CD4-positive, CD25-positive, alpha-beta regulatory T cell (primary cell): ENCODE results near the gene AQP3. TPM values are rescaled to one million over a fixed set of nuclear protein-coding genes. Genes with fewer than 3 reads are reported as not detected.

ENCODE experiments used
- ATAC-seq, 2 donors: fragments of 150-1000 bp; cut with Tn5 transposase; one replicate each; pipeline ENCODE4 v1.10.0; 2021; ENCODE audit warnings: low read depth in 2 of 2, moderate number of reproducible peaks in 2 of 2, moderate library complexity in 1 of 2
- DNase-seq, 3 donors: peaks; one replicate each; pipeline versions ENCODE4 v3.0.0 to v3.0.0-alpha.2; 2012 to 2022; ENCODE audit warnings: mixed read lengths in 1 of 3
- H3K27ac ChIP-seq: one replicate; pipeline ENCODE4 v1.7.0; 2013; ENCODE audit warnings: mild to moderate bottlenecking, low read length; ENCODE audit not compliant: insufficient read depth, poor library complexity, severe bottlenecking
- H3K27me3 ChIP-seq: one replicate; pipeline ENCODE4 v1.7.0; 2013; ENCODE audit warnings: low read length; ENCODE audit not compliant: control insufficient read depth, insufficient read depth
- H3K36me3 ChIP-seq: one replicate; pipeline ENCODE4 v1.7.0; 2013; ENCODE audit warnings: mild to moderate bottlenecking, low read length, moderate library complexity; ENCODE audit not compliant: control insufficient read depth, insufficient read depth
- H3K4me1 ChIP-seq: 2 replicates; pipeline ENCODE4 v1.7.0; 2013; ENCODE audit warnings: mild to moderate bottlenecking, low read length; ENCODE audit not compliant: insufficient read depth, control insufficient read depth, poor library complexity, severe bottlenecking
- H3K4me3 ChIP-seq: one replicate; pipeline ENCODE4 v1.7.0; 2013; ENCODE audit warnings: low read depth, mild to moderate bottlenecking, low read length, moderate library complexity
- H3K9me3 ChIP-seq, 2 experiments: 1 replicate in 1 of 2; 2 replicates in 1 of 2; pipeline ENCODE4 v1.7.0; 2013; ENCODE audit warnings: low read length in 2 of 2, mild to moderate bottlenecking in 1 of 2, moderate library complexity in 1 of 2; ENCODE audit not compliant: control insufficient read depth in 2 of 2
- H3K27ac Mint-ChIP-seq, 3 donors: one replicate each; pipeline ENCODE4 v1.8.0; 2020 to 2022; ENCODE audit warnings: mild to moderate bottlenecking in 3 of 3, mixed read lengths in 3 of 3, moderate library complexity in 2 of 3
- H3K27me3 Mint-ChIP-seq: one replicate; pipeline ENCODE4 v1.8.0; 2022; ENCODE audit warnings: mild to moderate bottlenecking, mixed read lengths
- H3K36me3 Mint-ChIP-seq: one replicate; pipeline ENCODE4 v1.8.0; 2020; ENCODE audit warnings: mixed read lengths
- H3K4me1 Mint-ChIP-seq, 4 donors: one replicate each; pipeline ENCODE4 v1.8.0; 2020 to 2022; ENCODE audit warnings: mixed read lengths in 4 of 4, mild to moderate bottlenecking in 1 of 4
- H3K4me3 Mint-ChIP-seq, 4 donors: one replicate each; pipeline ENCODE4 v1.8.0; 2020 to 2022; ENCODE audit warnings: mild to moderate bottlenecking in 4 of 4, mixed read lengths in 4 of 4, moderate library complexity in 3 of 4
- H3K9me3 Mint-ChIP-seq, 7 donors: one replicate each; pipeline ENCODE4 v1.8.0; 2020 to 2022; ENCODE audit warnings: mixed read lengths in 7 of 7, mild to moderate bottlenecking in 3 of 7, moderate library complexity in 2 of 7
- polyA plus RNA-seq, 4 donors: library from polyadenylated mRNA; unstranded; fragments of 300-500 nt; fragmentation: Illumina TruSeq; gene quantifications; one replicate each; pipeline ENCODE4 v1.2.3, GENCODE V29; 2021
- total RNA-seq: library from RNA; stranded (reverse); gene quantifications from one replicate; pipeline ENCODE4 v1.2.3, GENCODE V29; 2022

Gene AQP3
- total and polyA plus RNA-seq, 5 donors from 2014 or later, result 140 to 543 (median 372) TPM

- ATAC-seq (no peak), DNase-seq (peak in 1 of 3 donors; percentile 65)
- Mint-ChIP-seq H3K36me3 (no peaks in the 10 kb centered on the region), H3K27me3 (no peaks in the 10 kb centered on the region), H3K27ac (peak overlapping the region; percentile 96 to 98 (median 96)), H3K4me1 (peaks cover 5 to 78% (median 52%) of the 10 kb centered on the region in 4 donors), H3K9me3 (no peaks in the 10 kb centered on the region), H3K4me3 (peak overlapping the region; percentile 61 to 91 (median 76))
- Histone ChIP-seq H3K27me3 (no peaks in the 10 kb centered on the region), H3K4me1 (peaks cover 68% of the 10 kb centered on the region), H3K9me3 (no peaks in the 10 kb centered on the region), H3K36me3 (no peaks in the 10 kb centered on the region), H3K27ac (peak overlapping the region; percentile 71), H3K4me3 (peak overlapping the region; percentile 50)
Observed at GRCh38 chr9:33453999-33454660, 6.7 kb upstream of the AQP3 start.

GRCh38 chr9:33453286-33453860 is 6.0 kb upstream of the AQP3 start:
- Mint-ChIP-seq H3K9me3 (peaks cover 0 to 1% (median 0%) of the 10 kb centered on the region in 7 donors), H3K27me3 (no peaks in the 10 kb centered on the region), H3K4me3 (peak overlapping the region; percentile 21 to 85 (median 72)), H3K4me1 (peaks cover 2 to 78% (median 45%) of the 10 kb centered on the region in 4 donors), H3K36me3 (no peaks in the 10 kb centered on the region), H3K27ac (peak overlapping the region; percentile 96 to 98 (median 96))
- Histone ChIP-seq H3K9me3 (no peaks in the 10 kb centered on the region), H3K4me1 (peaks cover 64% of the 10 kb centered on the region), H3K36me3 (no peaks in the 10 kb centered on the region), H3K27ac (peak overlapping the region; percentile 71), H3K4me3 (peak overlapping the region; percentile 19), H3K27me3 (no peaks in the 10 kb centered on the region)
- peak in 1 of 3 donors; percentile 53 for DNase-seq
- ATAC-seq, result peak in 1 of 2 donors; percentile 22

- no peaks in the 10 kb centered on the region for H3K27me3 ChIP-seq
- no peaks in the 10 kb centered on the region for H3K9me3 ChIP-seq
- H3K27ac ChIP-seq, result peak overlapping the region; percentile 71
- Mint-ChIP-seq H3K36me3 (no peaks in the 10 kb centered on the region), H3K4me1 (peaks cover 0 to 80% (median 44%) of the 10 kb centered on the region in 4 donors), H3K9me3 (peaks cover 0 to 1% (median 0%) of the 10 kb centered on the region in 7 donors), H3K4me3 (peak overlapping the region; percentile 48 to 85 (median 72)), H3K27ac (peak overlapping the region; percentile 85 to 96 (median 96)), H3K27me3 (no peaks in the 10 kb centered on the region)
- peak overlapping the region; percentile 19 for H3K4me3 ChIP-seq
- ATAC-seq, result peak; percentile 65 to 72
- peak in 2 of 3 donors; percentile 21 to 71 for DNase-seq
- peaks cover 64% of the 10 kb centered on the region for H3K4me1 ChIP-seq
- no peaks in the 10 kb centered on the region for H3K36me3 ChIP-seq
Observed at GRCh38 chr9:33452828-33453271, 5.5 kb upstream of the AQP3 start.

- H3K27ac Mint-ChIP-seq, result peak overlapping the region; percentile 55 to 91 (median 69)
- Histone ChIP-seq H3K9me3 (no peaks in the 10 kb centered on the region), H3K36me3 (no peaks in the 10 kb centered on the region), H3K4me3 (no peak overlapping the region), H3K27ac (no peak overlapping the region), H3K27me3 (no peaks in the 10 kb centered on the region), H3K4me1 (peaks cover 62% of the 10 kb centered on the region)
- H3K4me1 Mint-ChIP-seq, result peaks cover 0 to 76% (median 42%) of the 10 kb centered on the region in 4 donors
- no peaks in the 10 kb centered on the region for H3K27me3 Mint-ChIP-seq
- H3K9me3 Mint-ChIP-seq, result peaks cover 0 to 1% (median 0%) of the 10 kb centered on the region in 7 donors
- DNase-seq, result no peak
- peak overlapping the region in 2 of 4 donors; percentile 75 to 86 for H3K4me3 Mint-ChIP-seq
- no peak for ATAC-seq
- no peaks in the 10 kb centered on the region for H3K36me3 Mint-ChIP-seq
Observed at GRCh38 chr9:33450621-33451146, 3.3 kb upstream of the AQP3 start.

- peaks cover 7 to 80% (median 45%) of the 10 kb centered on the region in 4 donors for H3K4me1 Mint-ChIP-seq
- H3K4me3 Mint-ChIP-seq, result peak overlapping the region in 3 of 4 donors; percentile 36 to 70 (median 47)
- no peak for DNase-seq
- H3K27me3 Mint-ChIP-seq, result no peaks in the 10 kb centered on the region
- Histone ChIP-seq H3K27me3 (no peaks in the 10 kb centered on the region), H3K27ac (no peak overlapping the region), H3K36me3 (peaks cover 5% of the 10 kb centered on the region), H3K4me1 (peaks cover 66% of the 10 kb centered on the region), H3K9me3 (no peaks in the 10 kb centered on the region), H3K4me3 (no peak overlapping the region)
- peak overlapping the region in 1 of 3 donors; percentile 20 for H3K27ac Mint-ChIP-seq
- H3K9me3 Mint-ChIP-seq, result peaks cover 0 to 1% (median 0%) of the 10 kb centered on the region in 7 donors
- H3K36me3 Mint-ChIP-seq, result peaks cover 6% of the 10 kb centered on the region
- ATAC-seq, result no peak
Observed at GRCh38 chr9:33449715-33450114, 2.3 kb upstream of the AQP3 start.

- Histone ChIP-seq H3K27me3 (no peaks in the 10 kb centered on the region), H3K4me3 (peak overlapping the region; percentile 71), H3K9me3 (no peaks in the 10 kb centered on the region), H3K4me1 (peaks cover 63% of the 10 kb centered on the region), H3K27ac (peak overlapping the region; percentile 79), H3K36me3 (peaks cover 15% of the 10 kb centered on the region)
- peak overlapping the region; percentile 89 to 96 (median 93) for H3K27ac Mint-ChIP-seq
- ATAC-seq, result no peak
- peaks cover 10% of the 10 kb centered on the region for H3K36me3 Mint-ChIP-seq
- H3K4me1 Mint-ChIP-seq, result peaks cover 8 to 79% (median 35%) of the 10 kb centered on the region in 4 donors
- H3K27me3 Mint-ChIP-seq, result no peaks in the 10 kb centered on the region
- no peak for DNase-seq
- peak overlapping the region; percentile 89 to 96 (median 96) for H3K4me3 Mint-ChIP-seq
- peaks cover 0 to 1% (median 0%) of the 10 kb centered on the region in 7 donors for H3K9me3 Mint-ChIP-seq
Observed at GRCh38 chr9:33447799-33448553, 583 bp upstream of the AQP3 start.

- ATAC-seq (peak; percentile 77 to 78), DNase-seq (peak; percentile 16 to 89 (median 76))
- peak overlapping the region; percentile 79 for H3K27ac ChIP-seq
- no peaks in the 10 kb centered on the region for H3K27me3 ChIP-seq
- peaks cover 53% of the 10 kb centered on the region for H3K4me1 ChIP-seq
- Mint-ChIP-seq H3K27ac (peak overlapping the region; percentile 93 to 99 (median 95)), H3K36me3 (peaks cover 19% of the 10 kb centered on the region), H3K27me3 (no peaks in the 10 kb centered on the region), H3K4me3 (peak overlapping the region; percentile 89 to 96 (median 96)), H3K4me1 (peaks cover 8 to 79% (median 29%) of the 10 kb centered on the region in 4 donors), H3K9me3 (peaks cover 0 to 1% (median 0%) of the 10 kb centered on the region in 7 donors)
- no peaks in the 10 kb centered on the region for H3K9me3 ChIP-seq
- H3K4me3 ChIP-seq, result peak overlapping the region; percentile 87
- H3K36me3 ChIP-seq, result peaks cover 31% of the 10 kb centered on the region
Observed at GRCh38 chr9:33446240-33446945, 1.0 kb downstream of the AQP3 start.
